Ovary (tissue), 3 donors: ENCODE data around the gene URM1.

Experiments
- CTCF ChIP-seq, 3 donors: fragments of 450-650 bp in 2 of 3; fragments of 200-600 bp in 1 of 3; IDR thresholded peaks; one replicate each; pipeline versions ENCODE4 v1.5.1 to v1.8.0; 2016 to 2022; ENCODE audit warnings: antibody characterized with exemption in 3 of 3, mild to moderate bottlenecking in 1 of 3
- EP300 ChIP-seq: sonication (generic); formaldehyde crosslinking; IDR thresholded peaks from one replicate; pipeline ENCODE4 v1.6.1; 2017; ENCODE audit warnings: antibody characterized with exemption
- POLR2A ChIP-seq: fragments of 450-650 bp; IDR thresholded peaks from one replicate; pipeline ENCODE4 v1.6.1; 2017; ENCODE audit warnings: antibody characterized with exemption, mild to moderate bottlenecking, moderate library complexity
- donor health status: DM: no; HTN: no; CAD: no.

- TF ChIP-seq CTCF (IDR thresholded peaks at IDR 0.05) (no peak), EP300 (no peak), POLR2A (no peak)
Measured at GRCh38 chr9:128372188-128372641, 1.0 kb downstream of the URM1 start.
